Stimulated activated CD8-positive, alpha-beta memory T cell treated with anti-CD3 and anti-CD28 coated beads, Interleukin-2, amount 100 ng/mL, for 1 hour (primary cell): ENCODE measurements around the gene MAP3K2.

Experiments used
- DNase-seq, 2 donors: peaks; one replicate each; pipeline ENCODE4 v3.0.0-alpha.2; 2020; ENCODE audit warnings: low read depth in 2 of 2

MAP3K2 gene

GRCh38 chr2:127407091-127407490, 19.3 kb upstream of the MAP3K2 start:
- DNase-seq, result no peak

- no peak for DNase-seq
These were observed 18.7 kb upstream of the MAP3K2 start for GRCh38 chr2:127406454-127406853.

GRCh38 chr2:127405255-127405610, 17.5 kb upstream of the MAP3K2 start:
- DNase-seq, result no peak

- no peak for DNase-seq
These were observed 16.9 kb upstream of the MAP3K2 start for GRCh38 chr2:127404466-127405254.

DNA sequence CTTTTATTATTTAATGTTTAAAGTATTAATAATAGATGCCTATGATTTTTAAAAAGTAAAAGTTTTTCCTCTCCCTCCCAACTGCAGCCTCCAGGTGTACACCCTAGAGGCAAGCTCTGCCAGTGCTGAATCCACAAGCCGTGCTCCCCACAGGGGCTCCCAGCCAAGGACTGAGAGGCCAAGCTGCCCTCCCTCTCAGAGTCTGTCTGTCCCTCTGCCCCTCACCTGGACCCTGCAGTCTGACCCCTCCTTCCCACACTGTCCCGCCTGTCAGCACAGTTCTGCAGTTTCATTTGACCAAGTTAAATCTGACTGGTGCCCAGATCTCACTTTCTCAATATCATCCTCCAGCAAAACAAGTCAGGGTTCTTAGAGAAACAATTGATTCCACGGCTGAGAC, 15.7 kb upstream of the MAP3K2 start:
- DNase-seq, result no peak

GRCh38 chr2:127401757-127402695, 14.3 kb upstream of the MAP3K2 start:
- DNase-seq, result no peak

DNA sequence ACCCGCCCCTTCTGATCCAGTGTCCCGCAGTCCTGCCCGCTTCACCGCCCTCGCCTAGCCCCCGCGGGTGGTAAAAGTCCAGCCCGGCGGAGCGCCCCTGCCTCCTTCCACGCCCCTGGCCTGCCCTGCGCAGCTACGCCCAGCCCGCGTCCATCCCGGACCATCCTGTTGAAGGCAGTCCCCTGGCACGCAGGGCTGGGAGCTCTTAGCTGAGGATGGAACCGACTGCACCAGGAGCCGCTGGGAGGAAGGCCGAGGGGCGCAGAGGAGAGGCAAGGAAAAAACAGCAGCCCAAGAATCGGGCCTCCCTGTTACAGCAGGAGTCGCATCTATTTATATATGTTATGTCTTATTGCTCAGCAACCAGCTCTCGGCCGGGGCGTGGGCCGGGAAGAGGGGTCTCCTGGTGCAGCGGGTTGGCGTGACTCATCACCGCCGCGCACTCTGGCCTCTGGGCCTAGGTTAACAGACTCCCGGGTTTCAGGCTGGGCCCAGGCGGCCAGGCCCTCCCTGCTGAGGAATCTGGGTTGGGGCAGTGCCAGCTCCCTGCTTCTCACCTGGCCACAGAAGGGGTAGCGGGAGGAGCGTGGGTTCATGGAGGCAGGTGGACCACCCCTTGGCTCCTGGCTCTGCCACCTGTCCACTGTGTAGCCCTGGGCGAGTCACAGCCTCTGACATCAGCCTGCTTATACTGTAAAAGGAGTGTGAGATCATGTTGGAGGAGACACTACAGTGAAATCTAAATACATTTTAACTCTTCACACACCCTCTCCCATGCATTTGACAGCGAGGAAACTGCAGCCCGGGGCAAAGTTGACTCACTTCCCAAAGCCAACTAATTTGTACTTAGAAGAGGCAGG, 13.4 kb upstream of the MAP3K2 start:
- no peak for DNase-seq

DNA sequence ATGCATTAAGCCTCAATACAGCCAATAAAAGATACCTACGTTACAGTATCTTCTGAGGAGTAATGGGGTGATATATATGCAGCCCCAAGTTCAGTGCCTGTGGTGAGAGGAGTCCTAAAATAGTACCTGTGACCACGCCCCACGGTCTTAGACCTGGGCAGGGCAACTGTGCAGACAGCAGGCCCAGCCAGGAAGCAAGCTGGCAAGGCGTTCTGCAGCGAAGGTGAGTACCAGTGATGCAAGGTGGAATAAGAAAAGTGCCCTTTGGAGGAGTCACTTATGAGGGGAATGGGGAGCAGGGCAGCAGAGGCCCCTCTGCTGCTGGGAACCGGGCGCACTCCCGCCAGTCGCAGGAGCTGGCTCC, 12.7 kb upstream of the MAP3K2 start:
- DNase-seq, result no peak

GRCh38 chr2:127398239-127398590, 10.4 kb upstream of the MAP3K2 start:
- DNase-seq, result no peak

- no peak for DNase-seq
These were observed 9.9 kb upstream of the MAP3K2 start for GRCh38 chr2:127397568-127398238.

DNA sequence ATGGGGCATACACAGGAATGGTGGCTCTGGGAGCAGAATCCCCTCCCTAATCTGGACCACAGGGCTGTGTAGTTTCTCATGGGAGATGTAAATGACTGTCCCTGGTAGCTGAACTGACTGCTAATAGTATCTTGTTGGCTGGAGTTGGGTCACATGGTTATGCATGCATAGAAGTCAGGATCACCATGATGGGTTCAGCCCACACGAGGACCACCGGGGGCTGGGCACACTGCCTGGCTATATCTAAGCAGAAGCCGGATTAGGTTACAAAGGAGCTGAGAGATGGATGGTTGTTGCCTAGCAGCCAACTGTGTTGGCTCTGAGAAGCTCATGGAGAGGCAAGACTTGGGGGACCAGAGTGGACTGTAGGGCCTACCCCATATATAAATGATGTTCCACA, 6.7 kb upstream of the MAP3K2 start:
- no peak for DNase-seq

GRCh38 chr2:127392828-127393578, 5.2 kb upstream of the MAP3K2 start:
- DNase-seq, result no peak

GRCh38 chr2:127392133-127392827, 4.5 kb upstream of the MAP3K2 start:
- no peak for DNase-seq

DNA sequence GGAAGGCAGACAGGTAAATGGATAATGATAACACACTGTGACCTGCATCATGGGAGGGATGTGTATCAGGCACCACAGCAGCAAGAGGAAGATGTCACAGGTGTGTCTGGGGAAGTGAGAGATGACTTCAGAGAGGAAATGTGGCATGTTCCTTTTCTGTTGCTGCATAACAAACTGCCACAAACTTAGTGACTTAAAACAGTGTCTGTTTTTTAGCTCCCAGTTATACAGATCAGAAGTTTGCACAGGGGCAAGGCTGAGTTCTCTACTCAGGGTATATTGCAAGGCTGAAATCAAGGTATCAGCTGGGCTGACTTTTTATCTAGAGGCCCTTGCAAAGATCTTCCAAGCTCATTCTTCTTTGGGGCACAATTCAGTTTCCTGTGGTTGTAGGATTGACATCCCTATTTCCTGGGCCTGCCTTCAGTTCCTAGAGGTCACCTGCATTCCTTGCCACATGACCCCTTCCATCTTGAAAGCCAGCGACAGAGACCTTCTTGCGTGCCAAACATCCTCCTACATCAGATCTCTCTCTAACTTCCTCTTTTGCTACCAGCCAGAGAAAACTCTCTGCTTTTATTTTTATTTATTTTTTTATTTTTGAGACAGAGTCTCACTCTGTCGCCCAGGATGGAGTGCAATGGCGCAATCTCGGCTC, 2.1 kb upstream of the MAP3K2 start:
- DNase-seq, result no peak

GRCh38 chr2:127388423-127389164, 819 bp upstream of the MAP3K2 start:
- DNase-seq, result no peak

DNA sequence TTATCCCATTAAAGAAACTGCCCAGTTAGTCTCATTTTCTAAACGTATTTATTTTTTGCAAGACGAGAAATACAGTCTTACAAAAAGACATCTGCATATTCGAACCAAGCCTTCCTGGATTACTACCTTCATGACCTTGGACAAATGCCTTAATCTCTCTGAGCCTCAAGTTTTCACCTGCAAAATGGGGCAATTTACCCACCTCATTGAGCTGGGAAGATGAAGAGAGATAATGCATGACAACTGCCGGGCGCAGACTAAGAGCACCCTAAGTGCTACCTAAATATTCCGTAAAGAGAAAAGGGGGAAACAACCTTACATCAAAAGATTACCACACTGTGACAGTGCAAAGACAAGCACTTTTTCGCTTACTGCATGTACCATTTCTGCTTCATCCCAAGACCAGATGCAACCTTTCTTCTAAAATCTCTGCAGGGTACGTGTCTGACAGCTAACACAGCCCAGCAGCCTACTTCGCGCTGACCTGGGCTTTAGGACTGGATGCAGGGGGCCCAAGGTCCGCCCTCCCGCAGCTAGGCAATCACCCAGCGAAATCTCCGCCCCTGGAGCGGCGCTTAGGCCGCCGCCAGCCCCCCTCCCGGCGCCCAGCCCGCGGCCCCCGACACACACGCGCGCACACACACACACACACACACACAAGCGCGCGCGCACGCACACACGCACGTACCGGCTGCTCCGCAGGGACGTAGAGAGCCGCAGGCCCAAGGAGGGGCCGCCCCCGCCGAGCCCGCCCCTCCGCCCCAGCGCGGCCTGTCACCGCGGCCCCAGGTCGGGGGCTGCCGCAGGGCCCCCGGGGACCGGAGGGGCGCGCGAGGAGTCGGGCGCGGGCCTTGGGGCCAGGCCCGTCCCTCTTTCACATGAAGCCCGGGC, 766 bp downstream of the MAP3K2 start:
- peak; percentile 56 to 66 for DNase-seq

DNA sequence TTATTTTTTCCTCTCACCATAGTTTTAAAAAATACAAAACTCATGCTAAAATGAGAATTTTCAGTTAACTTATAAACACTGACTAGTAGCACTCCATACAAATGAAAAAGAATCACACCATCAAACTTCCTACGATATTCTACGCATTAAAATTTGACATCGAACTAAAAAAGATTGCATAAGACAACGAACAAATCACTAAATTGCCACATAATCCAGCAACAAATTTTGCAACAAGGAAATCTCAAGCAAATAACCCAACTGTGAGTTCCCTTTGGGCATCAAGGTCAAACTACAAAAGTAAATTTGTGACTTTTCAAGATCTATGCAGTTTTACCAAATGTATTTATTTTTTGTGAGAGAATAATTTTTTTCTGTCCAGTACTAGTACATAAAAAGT, 1.5 kb downstream of the MAP3K2 start:
- DNase-seq, result no peak

- DNase-seq, result no peak
These were observed 3.2 kb downstream of the MAP3K2 start for GRCh38 chr2:127384529-127384928.
